GM12878 (cell line): ENCODE data around the gene RAPGEF6. TPM values are rescaled to one million over a fixed set of nuclear protein-coding genes. Genes with fewer than 3 reads are reported as not detected.

Experiments used
- ATAC-seq: fragments of 200-7000 bp; cut with Tn5 transposase; 3 replicates; pipeline ENCODE4 v1.9.1; 2020; ENCODE audit warnings: mild to moderate bottlenecking, moderate library complexity
- BruUV-seq: library from RNA; stranded (reverse); fragments of 400-500 nt; replicated peaks from 2 replicates; lab custom pipeline; 2021; lab: Mats Ljungman, UMichigan
- CTCF ChIA-PET: fragments of 300-600 bp; sonication (Branson Sonifier 250); formaldehyde crosslinking; extraction: SDS; loops from one replicate; lab custom pipeline; 2021; ENCODE audit warnings: inconsistent platforms; lab: Yijun Ruan, JAX
- POLR2A ChIA-PET: fragments of 350-600 bp; formaldehyde crosslinking; extraction: SDS; loops from one replicate; lab custom pipeline; 2021; ENCODE audit warnings: inconsistent platforms; lab: Charles Lee
- RAD21 ChIA-PET: fragments of 300-600 bp; sonication (Branson Sonifier 250); formaldehyde crosslinking; loops from one replicate; lab custom pipeline; 2023; ENCODE audit warnings: antibody characterized with exemption; ENCODE audit not compliant: unreplicated experiment; lab: Charles Lee
- SMC1A ChIA-PET: fragments of 300-600 bp; sonication (Branson Sonifier 250); formaldehyde crosslinking; loops from one replicate; lab custom pipeline; 2023; ENCODE audit not compliant: unreplicated experiment, uncharacterized antibody; lab: Charles Lee
- DNase-seq: peaks from one replicate; pipeline ENCODE4 v3.0.0-alpha.2; 2011; ENCODE audit warnings: low read depth, low spot score
- FAIRE-seq: peaks from 3 replicates; lab custom pipeline; 2011; peaks lifted over from hg19 to GRCh38; lab: Jason Lieb, UNC
- H2AFZ ChIP-seq: 2 replicates; pipeline ENCODE4 v1.6.0; 2011; ENCODE audit warnings: low read depth, low read length, control low read depth; ENCODE audit not compliant: control insufficient read depth
- H3K27ac ChIP-seq: 2 replicates; pipeline ENCODE4 v1.5.1; 2011; ENCODE audit warnings: control low read depth; ENCODE audit not compliant: control insufficient read depth, insufficient read depth
- H3K27me3 ChIP-seq, 2 experiments: replicated peaks in 1 of 2; 2 replicates each; pipeline versions ENCODE4 v1.6.0 to v1.6.1; 2011; ENCODE audit warnings: low read length in 1 of 2; ENCODE audit not compliant: control insufficient read depth in 2 of 2, insufficient read depth in 2 of 2
- H3K36me3 ChIP-seq, 2 experiments: 2 replicates each; pipeline ENCODE4 v1.5.1; 2011; ENCODE audit warnings: low read length in 1 of 2; ENCODE audit not compliant: control insufficient read depth in 2 of 2, insufficient read depth in 2 of 2
- H3K4me1 ChIP-seq: 2 replicates; pipeline ENCODE4 v1.6.1; 2011; ENCODE audit warnings: mild to moderate bottlenecking, low read length, moderate library complexity, mixed read lengths; ENCODE audit not compliant: control insufficient read depth, insufficient read depth
- H3K4me2 ChIP-seq: 2 replicates; pipeline ENCODE4 v1.6.0; 2011; ENCODE audit warnings: control low read depth; ENCODE audit not compliant: control insufficient read depth, insufficient read depth
- H3K4me3 ChIP-seq: fragments of 200-600 bp; sonication (generic); 2 replicates; pipeline ENCODE4 v1.5.1; 2016
- H3K79me2 ChIP-seq: 2 replicates; pipeline ENCODE4 v1.6.0; 2011; ENCODE audit warnings: low read length; ENCODE audit not compliant: control insufficient read depth, insufficient read depth
- H3K9ac ChIP-seq: 2 replicates; pipeline ENCODE4 v1.8.0; 2011; ENCODE audit warnings: low read length, control low read depth, mixed read lengths; ENCODE audit not compliant: control insufficient read depth, insufficient read depth
- H3K9me3 ChIP-seq: replicated peaks from 3 replicates; pipeline ENCODE4 v1.5.1; 2011; ENCODE audit warnings: mild to moderate bottlenecking, low read length; ENCODE audit not compliant: control insufficient read depth, insufficient read depth
- H4K20me1 ChIP-seq: 2 replicates; pipeline ENCODE4 v1.6.0; 2011; ENCODE audit not compliant: control insufficient read depth, insufficient read depth
- IKZF1 ChIP-seq: fragments of 450-650 bp; conservative IDR thresholded peaks from 2 replicates; pipeline ENCODE4 v1.6.1; 2017; ENCODE audit warnings: antibody characterized with exemption, mild to moderate bottlenecking
- STAT1 ChIP-seq: fragments of 450-650 bp; conservative IDR thresholded peaks from 2 replicates; pipeline ENCODE4 v1.6.1; 2014; ENCODE audit warnings: antibody characterized with exemption, mild to moderate bottlenecking
- ZNF207 ChIP-seq: fragments of 450-650 bp; IDR thresholded peaks from 2 replicates; pipeline ENCODE4 v1.6.1; 2014; ENCODE audit warnings: antibody characterized with exemption, mild to moderate bottlenecking, borderline replicate concordance
- WGBS: methylation state at CpG from one replicate; pipeline ENCODE4 v1.1.6; 2016; ENCODE audit warnings: low lambda C conversion rate; ENCODE audit not compliant: insufficient replicate concordance, insufficient coverage; ENCODE audit errors: missing lambda C conversion rate; 5-methylcytosine and 5-hydroxymethylcytosine counted together
- in situ Hi-C: fragments of 300-500 bp; cut with MboI; formaldehyde crosslinking; loops from 9 replicates; pipeline ENCODE4 v1.14.3; 2018; ENCODE audit warnings: mixed read lengths
- intact Hi-C: fragments of 100-400 bp; cut with micrococcal nuclease; formaldehyde crosslinking; loops from one replicate; pipeline ENCODE4 v1.14.2; 2022; ENCODE audit not compliant: unreplicated experiment
- polyA plus RNA-seq, 11 experiments: library from polyadenylated mRNA; depleted of rRNA in 4 of 11; unstranded in 6 of 11; stranded (reverse) in 5 of 11; fragments of >200 nt; fragmentation: Nextera tagmentation in 4 of 11; fragmentation: Illumina TruSeq in 1 of 11; extraction: Ambion mirVana in 4 of 11; extraction: Trizol in 1 of 11; gene quantifications; 1 replicate in 1 of 11; 2 replicates in 10 of 11; pipeline versions ENCODE4 v1.2.1 to v1.2.3, GENCODE V29; 2011 to 2016; ENCODE audit warnings: inconsistent platforms in 2 of 11, missing spikeins in 2 of 11, low read depth in 1 of 11
- total RNA-seq, 4 experiments: library from RNA; depleted of rRNA in 3 of 4; stranded (reverse); fragments of >200 nt in 3 of 4; fragmentation: Illumina TruSeq in 1 of 4; extraction: Trizol in 1 of 4; gene quantifications; 2 replicates each; pipeline versions ENCODE4 v1.2.1 to v1.2.3, GENCODE V29; 2013 to 2021
- TF ChIP-seq, protein P1 (sequence below): fragments of 450-650 bp; IDR thresholded peaks from 2 replicates; pipeline ENCODE4 v1.6.1; 2018; ENCODE audit warnings: mild to moderate bottlenecking, low read depth, moderate library complexity; ENCODE audit not compliant: partially characterized antibody
- TF ChIP-seq, protein P2 (sequence below): fragments of 450-650 bp; IDR thresholded peaks from 2 replicates; pipeline ENCODE4 v1.6.1; 2017; ENCODE audit warnings: mild to moderate bottlenecking, moderate library complexity

Gene RAPGEF6
- total and polyA plus RNA-seq, 10 of the 15 experiments (the other 5 are each of a cell fraction or from before 2014, with no cell fraction given): 2.9 to 24.0 (median 14.2) TPM

DNA sequence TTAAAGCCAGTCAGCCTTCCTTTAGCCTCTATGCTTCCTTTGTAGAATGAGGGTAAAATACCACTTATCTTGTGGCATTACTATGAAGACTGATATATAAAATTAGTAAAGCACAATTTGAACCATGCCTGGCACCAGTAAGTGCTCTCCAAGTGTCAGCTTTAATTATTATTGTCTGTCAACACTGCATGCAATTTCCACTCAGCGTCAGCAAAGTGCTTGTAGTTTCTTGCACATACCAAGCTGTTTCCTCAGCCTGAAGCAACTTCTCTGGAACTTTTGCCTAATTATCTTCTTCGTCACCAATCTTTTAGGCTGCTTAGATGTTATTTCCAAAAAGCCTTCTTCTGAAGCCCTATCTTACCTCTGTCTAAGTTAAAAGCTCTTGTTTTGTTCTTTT, 193.8 kb downstream of the RAPGEF6 start (continued):
- TF ChIP-seq, protein P1, sequence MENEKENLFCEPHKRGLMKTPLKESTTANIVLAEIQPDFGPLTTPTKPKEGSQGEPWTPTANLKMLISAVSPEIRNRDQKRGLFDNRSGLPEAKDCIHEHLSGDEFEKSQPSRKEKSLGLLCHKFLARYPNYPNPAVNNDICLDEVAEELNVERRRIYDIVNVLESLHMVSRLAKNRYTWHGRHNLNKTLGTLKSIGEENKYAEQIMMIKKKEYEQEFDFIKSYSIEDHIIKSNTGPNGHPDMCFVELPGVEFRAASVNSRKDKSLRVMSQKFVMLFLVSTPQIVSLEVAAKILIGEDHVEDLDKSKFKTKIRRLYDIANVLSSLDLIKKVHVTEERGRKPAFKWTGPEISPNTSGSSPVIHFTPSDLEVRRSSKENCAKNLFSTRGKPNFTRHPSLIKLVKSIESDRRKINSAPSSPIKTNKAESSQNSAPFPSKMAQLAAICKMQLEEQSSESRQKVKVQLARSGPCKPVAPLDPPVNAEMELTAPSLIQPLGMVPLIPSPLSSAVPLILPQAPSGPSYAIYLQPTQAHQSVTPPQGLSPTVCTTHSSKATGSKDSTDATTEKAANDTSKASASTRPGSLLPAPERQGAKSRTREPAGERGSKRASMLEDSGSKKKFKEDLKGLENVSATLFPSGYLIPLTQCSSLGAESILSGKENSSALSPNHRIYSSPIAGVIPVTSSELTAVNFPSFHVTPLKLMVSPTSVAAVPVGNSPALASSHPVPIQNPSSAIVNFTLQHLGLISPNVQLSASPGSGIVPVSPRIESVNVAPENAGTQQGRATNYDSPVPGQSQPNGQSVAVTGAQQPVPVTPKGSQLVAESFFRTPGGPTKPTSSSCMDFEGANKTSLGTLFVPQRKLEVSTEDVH: no peak
- TF ChIP-seq ZNF207: no peak
- TF ChIP-seq STAT1: no peak
- no peak for TF ChIP-seq IKZF1

DNA sequence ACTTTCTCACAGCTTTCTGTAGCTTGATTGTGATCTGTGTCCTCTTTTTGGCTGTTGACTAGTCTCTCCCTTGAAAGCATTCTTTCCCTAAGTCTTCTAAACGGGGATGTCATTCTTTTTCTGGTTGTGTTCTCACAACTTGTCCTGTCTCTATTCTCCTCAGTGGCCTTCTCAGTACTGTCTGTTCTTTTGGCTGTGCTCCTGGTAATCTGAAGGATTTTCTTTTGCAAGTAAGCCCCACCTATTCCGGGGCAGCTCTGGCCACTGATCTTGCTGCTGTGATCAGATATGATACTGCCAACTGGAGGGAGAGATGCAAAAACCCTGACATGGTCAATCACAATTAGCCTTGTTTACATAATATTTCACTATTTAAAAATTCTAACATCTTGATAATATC, 198.9 kb downstream of the RAPGEF6 start:
- POLR2A ChIA-PET: no interaction called here
- Histone ChIP-seq H2AFZ (no peak overlapping the region), H4K20me1 (no peaks in the 10 kb centered on the region), H3K27ac (no peak overlapping the region), H3K4me2 (no peak overlapping the region), H3K79me2 (no peaks in the 10 kb centered on the region), H3K4me1 (peaks cover 4% of the 10 kb centered on the region; the same call in 1 of the 2 replicates), H3K4me3 (no peak overlapping the region), H3K36me3 (peaks cover 7 to 36% of the 10 kb centered on the region in 2 experiments), H3K9me3 (no peaks in the 10 kb centered on the region), H3K27me3 (no peaks in the 10 kb centered on the region), H3K9ac (no peak overlapping the region)
- DNase-seq (no peak), FAIRE-seq (no peak), ATAC-seq (no peak)
- SMC1A ChIA-PET: no interaction called here
- WGBS: 93% methylated on average over 2 of the region's 2 CpGs
- CTCF ChIA-PET: interaction anchor here (2.4 kb wide), 1 partner anchor 12 kb away, joined by 9 read pairs; no protein-coding TSS in a partner anchor
- RAD21 ChIA-PET: interaction anchor here (0.6 to 0.8 kb wide), 2 partner anchors 12 to 160 kb away, joined by 3 read pairs; no protein-coding TSS in a partner anchor
- intact Hi-C loops: no loop called here
- TF ChIP-seq, protein P2, sequence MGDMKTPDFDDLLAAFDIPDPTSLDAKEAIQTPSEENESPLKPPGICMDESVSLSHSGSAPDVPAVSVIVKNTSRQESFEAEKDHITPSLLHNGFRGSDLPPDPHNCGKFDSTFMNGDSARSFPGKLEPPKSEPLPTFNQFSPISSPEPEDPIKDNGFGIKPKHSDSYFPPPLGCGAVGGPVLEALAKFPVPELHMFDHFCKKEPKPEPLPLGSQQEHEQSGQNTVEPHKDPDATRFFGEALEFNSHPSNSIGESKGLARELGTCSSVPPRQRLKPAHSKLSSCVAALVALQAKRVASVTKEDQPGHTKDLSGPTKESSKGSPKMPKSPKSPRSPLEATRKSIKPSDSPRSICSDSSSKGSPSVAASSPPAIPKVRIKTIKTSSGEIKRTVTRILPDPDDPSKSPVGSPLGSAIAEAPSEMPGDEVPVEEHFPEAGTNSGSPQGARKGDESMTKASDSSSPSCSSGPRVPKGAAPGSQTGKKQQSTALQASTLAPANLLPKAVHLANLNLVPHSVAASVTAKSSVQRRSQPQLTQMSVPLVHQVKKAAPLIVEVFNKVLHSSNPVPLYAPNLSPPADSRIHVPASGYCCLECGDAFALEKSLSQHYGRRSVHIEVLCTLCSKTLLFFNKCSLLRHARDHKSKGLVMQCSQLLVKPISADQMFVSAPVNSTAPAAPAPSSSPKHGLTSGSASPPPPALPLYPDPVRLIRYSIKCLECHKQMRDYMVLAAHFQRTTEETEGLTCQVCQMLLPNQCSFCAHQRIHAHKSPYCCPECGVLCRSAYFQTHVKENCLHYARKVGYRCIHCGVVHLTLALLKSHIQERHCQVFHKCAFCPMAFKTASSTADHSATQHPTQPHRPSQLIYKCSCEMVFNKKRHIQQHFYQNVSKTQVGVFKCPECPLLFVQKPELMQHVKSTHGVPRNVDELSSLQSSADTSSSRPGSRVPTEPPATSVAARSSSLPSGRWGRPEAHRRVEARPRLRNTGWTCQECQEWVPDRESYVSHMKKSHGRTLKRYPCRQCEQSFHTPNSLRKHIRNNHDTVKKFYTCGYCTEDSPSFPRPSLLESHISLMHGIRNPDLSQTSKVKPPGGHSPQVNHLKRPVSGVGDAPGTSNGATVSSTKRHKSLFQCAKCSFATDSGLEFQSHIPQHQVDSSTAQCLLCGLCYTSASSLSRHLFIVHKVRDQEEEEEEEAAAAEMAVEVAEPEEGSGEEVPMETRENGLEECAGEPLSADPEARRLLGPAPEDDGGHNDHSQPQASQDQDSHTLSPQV: no peak
- in situ Hi-C loops: no loop called here
- BruUV-seq: no TSS peak
